K562 (cell line): ENCODE results near the gene MAP3K7. TPM values are rescaled to one million over a fixed set of nuclear protein-coding genes. Genes with fewer than 3 reads are reported as not detected.

Experiments
- ATAC-seq: fragments of 200-7000 bp; cut with Tn5 transposase; 3 replicates; pipeline ENCODE4 v1.9.1; 2020; ENCODE audit warnings: moderate library complexity
- BruUV-seq: library from RNA; stranded (reverse); fragments of 400-500 nt; replicated peaks from 2 replicates; lab custom pipeline; 2021; lab: Mats Ljungman, UMichigan
- CTCF ChIA-PET: fragments of 300-600 bp; formaldehyde crosslinking; extraction: SDS; loops from one replicate; lab custom pipeline; 2021; ENCODE audit warnings: low intra/inter-chr PET ratio; lab: Yijun Ruan, JAX
- POLR2A ChIA-PET: fragments of 300-600, 350-650 bp; sonication (Branson Sonifier 250); formaldehyde crosslinking; extraction: SDS; loops from one replicate; lab custom pipeline; 2021; ENCODE audit warnings: antibody characterized with exemption, inconsistent platforms; lab: Yijun Ruan, JAX
- DNase-seq, 4 experiments: peaks; one replicate each; pipeline versions ENCODE4 v3.0.0 to v3.0.0-alpha.2; 2011 to 2018; ENCODE audit warnings: low spot score in 3 of 4, mixed read lengths in 3 of 4; ENCODE audit errors: extremely low read depth in 1 of 4
- FAIRE-seq: peaks from 2 replicates; lab custom pipeline; 2011; peaks lifted over from hg19 to GRCh38; lab: Jason Lieb, UNC
- H2AFZ ChIP-seq: 2 replicates; pipeline ENCODE4 v1.6.0; 2011; ENCODE audit warnings: low read depth, low read length, control low read depth, inconsistent platforms
- H3K27ac ChIP-seq: fragments of 200-600 bp; 3 replicates; pipeline ENCODE4 v1.8.0; 2011; ENCODE audit warnings: low read depth, mild to moderate bottlenecking, control low read depth, inconsistent platforms, low read length, moderate library complexity, mixed read lengths; ENCODE audit errors: extremely low read depth
- H3K27me3 ChIP-seq, 2 experiments: fragments of 300-600 bp in 1 of 2; 2 replicates in 1 of 2; 3 replicates in 1 of 2; pipeline versions ENCODE4 v1.6.0 to v1.8.0; 2011; ENCODE audit warnings: inconsistent platforms in 2 of 2, low read length in 2 of 2, mild to moderate bottlenecking in 1 of 2, mixed read lengths in 1 of 2, moderate library complexity in 1 of 2; ENCODE audit not compliant: control insufficient read depth in 2 of 2, insufficient read depth in 2 of 2
- H3K36me3 ChIP-seq: fragments of 300-600 bp; 3 replicates; pipeline ENCODE4 v1.8.0; 2011; ENCODE audit warnings: mild to moderate bottlenecking, low read length, inconsistent platforms; ENCODE audit not compliant: control insufficient read depth, insufficient read depth
- H3K4me1 ChIP-seq, 2 experiments: fragments of 200-600 bp in 1 of 2; replicated peaks in 1 of 2; 2 replicates in 1 of 2; 3 replicates in 1 of 2; pipeline versions ENCODE4 v1.5.1 to v1.8.0; 2011; ENCODE audit warnings: inconsistent platforms in 2 of 2, low read length in 2 of 2, mild to moderate bottlenecking in 1 of 2, mixed read lengths in 1 of 2, moderate library complexity in 1 of 2; ENCODE audit not compliant: control insufficient read depth in 2 of 2, insufficient read depth in 2 of 2
- H3K4me2 ChIP-seq: 2 replicates; pipeline ENCODE4 v1.6.1; 2011; ENCODE audit warnings: low read length, control low read depth, inconsistent platforms, mixed read lengths; ENCODE audit not compliant: insufficient read depth
- H3K4me3 ChIP-seq: fragments of 200-600 bp; sonication (generic), shearing (Covaris generic); 2 replicates; pipeline ENCODE4 v1.5.1; 2016; ENCODE audit warnings: control low read depth, inconsistent platforms
- H3K79me2 ChIP-seq: fragments of 200-600 bp; 3 replicates; pipeline ENCODE4 v1.8.0; 2011; ENCODE audit warnings: low read length, inconsistent platforms; ENCODE audit not compliant: control insufficient read depth, insufficient read depth
- H3K9ac ChIP-seq, 2 experiments: 2 replicates each; pipeline versions ENCODE4 v1.6.0 to v1.6.1; 2011; ENCODE audit warnings: low read depth in 2 of 2, low read length in 2 of 2, control low read depth in 1 of 2, inconsistent platforms in 1 of 2, mild to moderate bottlenecking in 1 of 2, mixed read lengths in 1 of 2; ENCODE audit not compliant: insufficient read depth in 1 of 2
- H3K9me1 ChIP-seq: one replicate; pipeline ENCODE4 v1.6.0; 2011; ENCODE audit warnings: inconsistent platforms, mild to moderate bottlenecking, low read length, moderate library complexity; ENCODE audit not compliant: control insufficient read depth, insufficient read depth
- H3K9me3 ChIP-seq: replicated peaks from 2 replicates; pipeline ENCODE4 v1.5.1; 2011; ENCODE audit warnings: low read depth, low read length, inconsistent platforms; ENCODE audit not compliant: control insufficient read depth, insufficient read depth
- H4K20me1 ChIP-seq: replicated peaks from 2 replicates; pipeline ENCODE4 v1.6.1; 2011; ENCODE audit warnings: low read length, inconsistent platforms, mixed read lengths; ENCODE audit not compliant: control insufficient read depth, insufficient read depth
- IFI16 ChIP-seq: fragments of 250-450 bp; sonication (Bioruptor Pico); IDR thresholded peaks from 2 replicates; pipeline ENCODE4 v2.1.2; 2022; ENCODE audit warnings: mild to moderate bottlenecking, inconsistent platforms
- KAT8 ChIP-seq: fragments of 450-650 bp; IDR thresholded peaks from 2 replicates; pipeline ENCODE4 v1.6.1; 2016; ENCODE audit warnings: low read depth, mild to moderate bottlenecking
- MAZ ChIP-seq, 2 experiments: fragments of 450-650 bp in 1 of 2; sonication (generic) in 1 of 2; formaldehyde crosslinking; IDR thresholded peaks in 1 of 2; conservative IDR thresholded peaks in 1 of 2; 2 replicates each; pipeline versions ENCODE4 v1.4.0 to v1.5.0; 2020; ENCODE audit warnings: mild to moderate bottlenecking in 1 of 2, missing genetic modification reagents in 1 of 2
- MCM7 ChIP-seq, 2 experiments: fragments of 450-650 bp; IDR thresholded peaks; 2 replicates each; pipeline ENCODE4 v1.6.1; 2016 to 2018
- MEF2A ChIP-seq: IDR thresholded peaks from 2 replicates; pipeline ENCODE4 v1.6.1; 2011; ENCODE audit warnings: low read depth, mild to moderate bottlenecking, low read length, moderate library complexity; ENCODE audit not compliant: control insufficient read depth
- RBM14 ChIP-seq: fragments of 200-400 bp; formaldehyde crosslinking; IDR thresholded peaks from 2 replicates; pipeline ENCODE4 v1.6.1; 2018; ENCODE audit warnings: low read depth, mild to moderate bottlenecking, low read length, moderate library complexity, borderline replicate concordance; ENCODE audit not compliant: insufficient read depth
- TAL1 ChIP-seq: fragments of 450-650 bp; IDR thresholded peaks from 2 replicates; pipeline ENCODE4 v1.6.1; 2016; ENCODE audit warnings: mild to moderate bottlenecking
- XRCC3 ChIP-seq: fragments of 450-650 bp; IDR thresholded peaks from 2 replicates; pipeline ENCODE4 v1.6.1; 2017; ENCODE audit warnings: mild to moderate bottlenecking, moderate library complexity
- ZNF184 ChIP-seq: sonication (generic); formaldehyde crosslinking; IDR thresholded peaks from 2 replicates; pipeline ENCODE4 v1.5.0; 2020; ENCODE audit warnings: missing genetic modification reagents
- WGBS: fragments of 100-300 bp; shearing (Covaris generic); methylation state at CpG from one replicate; pipeline ENCODE4 v1.1.6; 2016; ENCODE audit warnings: low coverage, mixed read lengths; ENCODE audit not compliant: insufficient coverage; ENCODE audit errors: missing lambda C conversion rate; 5-methylcytosine and 5-hydroxymethylcytosine counted together
- in situ Hi-C: fragments of 300-500 bp; cut with MboI; formaldehyde crosslinking; loops from 4 replicates; pipeline ENCODE4 v1.15.0; 2018; ENCODE audit warnings: inconsistent platforms, mixed read lengths
- intact Hi-C: fragments of 100-400 bp; cut with micrococcal nuclease; formaldehyde crosslinking; loops from 2 replicates; pipeline ENCODE4 v1.14.2; 2022
- polyA plus RNA-seq, 8 experiments: library from polyadenylated mRNA; depleted of rRNA in 4 of 8; stranded (reverse) in 5 of 8; unstranded in 3 of 8; fragments of >200 nt; fragmentation: Nextera tagmentation in 2 of 8; fragmentation: Illumina TruSeq in 1 of 8; extraction: Ambion mirVana in 2 of 8; extraction: Trizol in 1 of 8; gene quantifications; 2 replicates each; pipeline versions ENCODE4 v1.2.1 to v1.2.3, GENCODE V29; 2011 to 2014; ENCODE audit warnings: inconsistent platforms in 1 of 8, missing spikeins in 1 of 8
- total RNA-seq, 7 experiments: library from RNA; depleted of rRNA in 6 of 7; stranded (reverse); fragments of >200 nt in 6 of 7; fragmentation: Illumina TruSeq in 2 of 7; extraction: Trizol in 2 of 7; gene quantifications; 2 replicates each; pipeline versions ENCODE4 v1.2.1 to v1.2.3, GENCODE V29; 2011 to 2021; ENCODE audit warnings: low replicate concordance in 1 of 7
- TF ChIP-seq, protein P1 (sequence below): fragments of 450-650 bp; formaldehyde crosslinking; conservative IDR thresholded peaks from 2 replicates; pipeline ENCODE4 v1.4.0; 2022; ENCODE audit warnings: mild to moderate bottlenecking, missing genetic modification characterization
- TF ChIP-seq, protein P2 (sequence below), 2 experiments: IDR thresholded peaks; 2 replicates each; pipeline ENCODE4 v1.6.1; 2012; ENCODE audit warnings: improper control_type of control experiment in 2 of 2, low read depth in 2 of 2, low read length in 2 of 2, borderline replicate concordance in 1 of 2
- TF ChIP-seq, protein P3 (sequence below): fragments of 450-650 bp; IDR thresholded peaks from one replicate; pipeline ENCODE4 v1.6.1; 2018; ENCODE audit warnings: mild to moderate bottlenecking, moderate library complexity; ENCODE audit not compliant: partially characterized antibody
- TF ChIP-seq, protein P4 (sequence below): fragments of 250-450 bp; sonication (Bioruptor Pico); IDR thresholded peaks from 2 replicates; pipeline ENCODE4 v1.8.0; 2021; ENCODE audit warnings: mild to moderate bottlenecking, moderate library complexity

MAP3K7 gene
- total and polyA plus RNA-seq, 9 of the 15 experiments (the other 6 are each of a cell fraction or from before 2014, with no cell fraction given): 13.4 to 60.9 (median 34.8) TPM

DNA sequence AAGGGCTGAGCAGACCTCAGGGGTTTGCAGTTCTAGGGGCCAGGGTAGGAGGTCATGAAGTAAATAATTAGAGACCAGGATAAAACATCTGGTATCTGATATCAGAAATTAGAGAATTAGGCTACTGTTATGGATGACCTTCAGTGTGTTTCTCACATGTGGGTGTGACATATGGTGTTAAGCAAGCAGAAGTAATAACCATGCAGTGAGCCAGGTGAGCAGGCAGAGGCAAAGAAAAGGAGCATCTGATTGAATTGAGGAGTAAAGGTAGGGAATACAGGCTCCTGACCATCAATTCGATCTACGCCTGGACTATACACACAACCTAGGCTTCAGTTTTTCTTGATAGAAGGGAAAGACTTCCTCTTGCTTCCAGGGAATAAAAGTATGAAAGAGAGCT lies 34.7 kb upstream of the MAP3K7 start (continued):
- TF ChIP-seq, protein P1, sequence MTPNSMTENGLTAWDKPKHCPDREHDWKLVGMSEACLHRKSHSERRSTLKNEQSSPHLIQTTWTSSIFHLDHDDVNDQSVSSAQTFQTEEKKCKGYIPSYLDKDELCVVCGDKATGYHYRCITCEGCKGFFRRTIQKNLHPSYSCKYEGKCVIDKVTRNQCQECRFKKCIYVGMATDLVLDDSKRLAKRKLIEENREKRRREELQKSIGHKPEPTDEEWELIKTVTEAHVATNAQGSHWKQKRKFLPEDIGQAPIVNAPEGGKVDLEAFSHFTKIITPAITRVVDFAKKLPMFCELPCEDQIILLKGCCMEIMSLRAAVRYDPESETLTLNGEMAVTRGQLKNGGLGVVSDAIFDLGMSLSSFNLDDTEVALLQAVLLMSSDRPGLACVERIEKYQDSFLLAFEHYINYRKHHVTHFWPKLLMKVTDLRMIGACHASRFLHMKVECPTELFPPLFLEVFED (CRISPR knock-in tag): no peak
- TF ChIP-seq IFI16 (no peak), MCM7 (IDR thresholded peaks at IDR 0.05) (no peak)
- TF ChIP-seq, protein P2, sequence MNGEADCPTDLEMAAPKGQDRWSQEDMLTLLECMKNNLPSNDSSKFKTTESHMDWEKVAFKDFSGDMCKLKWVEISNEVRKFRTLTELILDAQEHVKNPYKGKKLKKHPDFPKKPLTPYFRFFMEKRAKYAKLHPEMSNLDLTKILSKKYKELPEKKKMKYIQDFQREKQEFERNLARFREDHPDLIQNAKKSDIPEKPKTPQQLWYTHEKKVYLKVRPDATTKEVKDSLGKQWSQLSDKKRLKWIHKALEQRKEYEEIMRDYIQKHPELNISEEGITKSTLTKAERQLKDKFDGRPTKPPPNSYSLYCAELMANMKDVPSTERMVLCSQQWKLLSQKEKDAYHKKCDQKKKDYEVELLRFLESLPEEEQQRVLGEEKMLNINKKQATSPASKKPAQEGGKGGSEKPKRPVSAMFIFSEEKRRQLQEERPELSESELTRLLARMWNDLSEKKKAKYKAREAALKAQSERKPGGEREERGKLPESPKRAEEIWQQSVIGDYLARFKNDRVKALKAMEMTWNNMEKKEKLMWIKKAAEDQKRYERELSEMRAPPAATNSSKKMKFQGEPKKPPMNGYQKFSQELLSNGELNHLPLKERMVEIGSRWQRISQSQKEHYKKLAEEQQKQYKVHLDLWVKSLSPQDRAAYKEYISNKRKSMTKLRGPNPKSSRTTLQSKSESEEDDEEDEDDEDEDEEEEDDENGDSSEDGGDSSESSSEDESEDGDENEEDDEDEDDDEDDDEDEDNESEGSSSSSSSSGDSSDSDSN (IDR thresholded peaks at IDR 0.05; ENCODE audit: borderline replicate concordance in 1 of 2, low read depth in 2 of 2, low read length in 2 of 2): no peak

DNA sequence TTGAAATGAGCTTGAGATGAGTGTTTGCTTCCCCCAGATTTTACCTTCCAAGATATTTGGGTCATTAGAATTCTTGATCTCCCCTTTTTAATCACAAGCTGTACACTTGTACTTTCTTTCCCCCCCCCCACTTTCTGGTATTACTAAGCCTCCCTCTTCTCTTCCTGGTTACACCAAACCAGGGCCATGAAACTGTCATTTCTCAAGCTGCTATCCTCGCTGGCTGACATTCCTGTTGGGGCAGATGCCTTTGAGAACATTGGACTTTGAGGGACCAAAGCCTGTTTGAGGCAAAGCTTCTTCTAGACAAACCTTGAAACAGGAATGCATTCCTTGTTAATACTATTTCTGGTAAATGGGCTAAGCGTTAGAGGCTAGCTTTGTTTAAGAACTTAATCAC lies 32.3 kb upstream of the MAP3K7 start:
- WGBS: 0% methylated on average over 2 of the region's 2 CpGs
- ATAC-seq (no peak), DNase-seq (no peak), FAIRE-seq (no peak)
- intact Hi-C loops (no loop called here), in situ Hi-C loops (no loop called here)
- no TSS peak for BruUV-seq
- POLR2A ChIA-PET: interaction anchor here (0.7 kb wide), 2 partner anchors 88 to 245 kb away, joined by 3 to 4 read pairs; no protein-coding TSS in a partner anchor
- H3K79me2 ChIP-seq: no peaks in the 10 kb centered on the region
- H3K27ac ChIP-seq: no peak overlapping the region
- no peak overlapping the region for H3K4me3 ChIP-seq
- peaks cover 0 to 6% of the 10 kb centered on the region in 2 experiments; a peak in 2 of 5 replicates for H3K27me3 ChIP-seq
- CTCF ChIA-PET: no interaction called here
- no peaks in the 10 kb centered on the region for H3K9me3 ChIP-seq
- no peaks in the 10 kb centered on the region for H3K4me1 ChIP-seq
- no peak overlapping the region for H3K9ac ChIP-seq
- H3K36me3 ChIP-seq: no peaks in the 10 kb centered on the region
- H2AFZ ChIP-seq: no peak overlapping the region
- no peak overlapping the region for H3K4me2 ChIP-seq
- H3K9me1 ChIP-seq: no peaks in the 10 kb centered on the region
- H4K20me1 ChIP-seq: no peaks in the 10 kb centered on the region
- no peak for TF ChIP-seq MAZ (CRISPR knock-in tag; conservative IDR thresholded peaks at IDR 0.05 in 1 of 2, IDR thresholded peaks at IDR 0.05 in 1 of 2)
- TF ChIP-seq KAT8: no peak
- TF ChIP-seq ZNF184 (CRISPR knock-in tag): no peak
- TF ChIP-seq TAL1: no peak
- no peak for TF ChIP-seq XRCC3
- TF ChIP-seq, protein P3, sequence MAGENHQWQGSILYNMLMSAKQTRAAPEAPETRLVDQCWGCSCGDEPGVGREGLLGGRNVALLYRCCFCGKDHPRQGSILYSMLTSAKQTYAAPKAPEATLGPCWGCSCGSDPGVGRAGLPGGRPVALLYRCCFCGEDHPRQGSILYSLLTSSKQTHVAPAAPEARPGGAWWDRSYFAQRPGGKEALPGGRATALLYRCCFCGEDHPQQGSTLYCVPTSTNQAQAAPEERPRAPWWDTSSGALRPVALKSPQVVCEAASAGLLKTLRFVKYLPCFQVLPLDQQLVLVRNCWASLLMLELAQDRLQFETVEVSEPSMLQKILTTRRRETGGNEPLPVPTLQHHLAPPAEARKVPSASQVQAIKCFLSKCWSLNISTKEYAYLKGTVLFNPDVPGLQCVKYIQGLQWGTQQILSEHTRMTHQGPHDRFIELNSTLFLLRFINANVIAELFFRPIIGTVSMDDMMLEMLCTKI: no peak
- TF ChIP-seq, protein P4, sequence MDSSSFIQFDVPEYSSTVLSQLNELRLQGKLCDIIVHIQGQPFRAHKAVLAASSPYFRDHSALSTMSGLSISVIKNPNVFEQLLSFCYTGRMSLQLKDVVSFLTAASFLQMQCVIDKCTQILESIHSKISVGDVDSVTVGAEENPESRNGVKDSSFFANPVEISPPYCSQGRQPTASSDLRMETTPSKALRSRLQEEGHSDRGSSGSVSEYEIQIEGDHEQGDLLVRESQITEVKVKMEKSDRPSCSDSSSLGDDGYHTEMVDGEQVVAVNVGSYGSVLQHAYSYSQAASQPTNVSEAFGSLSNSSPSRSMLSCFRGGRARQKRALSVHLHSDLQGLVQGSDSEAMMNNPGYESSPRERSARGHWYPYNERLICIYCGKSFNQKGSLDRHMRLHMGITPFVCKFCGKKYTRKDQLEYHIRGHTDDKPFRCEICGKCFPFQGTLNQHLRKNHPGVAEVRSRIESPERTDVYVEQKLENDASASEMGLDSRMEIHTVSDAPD (CRISPR knock-in tag): no peak
- TF ChIP-seq MEF2A: no peak
- TF ChIP-seq RBM14: no peak
